ENCODE data around the gene ARL8B.
"Not testable (repeated sequence)": the region's sequence is repeated elsewhere in the genome, so short reads cannot be mapped to it uniquely, and the experiment has no call there.

ARL8B gene

DNA sequence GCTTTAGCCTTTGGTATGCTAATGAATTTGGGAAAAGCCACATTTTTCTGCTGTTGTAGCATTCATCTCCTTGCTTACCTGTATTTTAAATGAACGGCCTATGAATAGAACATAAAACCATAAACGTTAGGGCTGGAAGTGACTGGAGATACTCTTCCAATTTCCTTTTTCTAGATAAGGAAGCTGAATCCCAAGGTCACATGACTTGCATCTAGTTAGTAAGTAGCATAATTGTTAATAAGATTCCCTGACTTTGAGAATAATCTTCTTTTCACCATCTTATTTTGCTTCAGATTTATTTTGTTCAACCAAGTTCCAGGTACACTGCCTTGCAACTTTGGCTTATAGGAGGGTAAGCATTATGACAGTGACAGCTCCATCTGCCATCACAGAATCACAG lies 44.8 kb downstream of the ARL8B start:
- Histone ChIP-seq H3K27me3 (ENCODE audit: insufficient read depth, low read length) (no peaks in the 10 kb centered on the region), H3K4me3 (ENCODE audit: low read length) (no peak overlapping the region), H2AFZ (ENCODE audit: low read depth, low read length) (no peak overlapping the region), H3K4me1 (ENCODE audit: insufficient read depth, low read length) (peaks cover 9% of the 10 kb centered on the region), H3K36me3 (ENCODE audit: insufficient read depth, low read length) (peaks cover 8% of the 10 kb centered on the region), H3K9me3 (ENCODE audit: low read length) (no peaks in the 10 kb centered on the region)

- Histone ChIP-seq H3K4me3 (ENCODE audit: low read length) (no peak overlapping the region), H2AFZ (ENCODE audit: low read depth, low read length) (no peak overlapping the region), H3K27me3 (ENCODE audit: insufficient read depth, low read length) (no peaks in the 10 kb centered on the region), H3K9me3 (ENCODE audit: low read length) (no peaks in the 10 kb centered on the region), H3K36me3 (ENCODE audit: insufficient read depth, low read length) (peaks cover 18% of the 10 kb centered on the region), H3K4me1 (ENCODE audit: insufficient read depth, low read length) (no peaks in the 10 kb centered on the region)
These were observed 46.0 kb downstream of the ARL8B start for GRCh38 chr3:5168110-5168509.

DNA sequence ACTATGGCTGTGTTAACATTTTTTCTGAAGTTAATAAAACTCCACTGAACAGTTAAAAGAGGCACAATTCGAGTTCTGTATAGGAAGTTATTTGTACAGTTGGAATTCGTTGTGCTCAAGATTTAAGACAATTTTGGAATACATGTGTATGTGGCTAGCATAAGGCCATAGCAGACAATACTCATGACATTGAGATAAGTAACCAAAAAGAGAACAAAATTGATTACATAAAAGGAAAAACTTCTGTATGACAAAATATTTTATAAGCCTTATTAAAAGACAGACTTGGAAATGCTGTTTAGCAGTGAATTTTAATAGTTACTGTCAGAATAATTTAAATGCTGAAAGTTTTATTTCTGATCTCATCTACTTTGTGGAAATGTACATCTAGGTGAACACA lies 47.7 kb downstream of the ARL8B start:
- Histone ChIP-seq H3K4me1 (ENCODE audit: insufficient read depth, low read length) (no peaks in the 10 kb centered on the region), H2AFZ (ENCODE audit: low read depth, low read length) (no peak overlapping the region), H3K9me3 (ENCODE audit: low read length) (no peaks in the 10 kb centered on the region), H3K27me3 (ENCODE audit: insufficient read depth, low read length) (no peaks in the 10 kb centered on the region), H3K4me3 (ENCODE audit: low read length) (no peak overlapping the region), H3K36me3 (ENCODE audit: insufficient read depth, low read length) (peaks cover 32% of the 10 kb centered on the region)

- H3K36me3 ChIP-seq (ENCODE audit: insufficient read depth, low read length) = peaks cover 41% of the 10 kb centered on the region
These were observed 48.9 kb downstream of the ARL8B start for GRCh38 chr3:5170975-5171374.

GRCh38 chr3:5172018-5172417 lies 49.9 kb downstream of the ARL8B start:
- peaks cover 46% of the 10 kb centered on the region for H3K36me3 ChIP-seq (ENCODE audit: insufficient read depth, low read length)

More at GRCh38 chr3:5170975-5171374, 48.9 kb downstream of the ARL8B start:
- H2AFZ ChIP-seq (ENCODE audit: low read depth, low read length) = no peak overlapping the region
- no peaks in the 10 kb centered on the region for H3K9me3 ChIP-seq (ENCODE audit: low read length)
- H3K4me1 ChIP-seq (ENCODE audit: insufficient read depth, low read length) = no peaks in the 10 kb centered on the region
- H3K27me3 ChIP-seq (ENCODE audit: insufficient read depth, low read length) = no peaks in the 10 kb centered on the region
- no peak overlapping the region for H3K4me3 ChIP-seq (ENCODE audit: low read length)

GRCh38 chr3:5179036-5179435 lies 56.9 kb downstream of the ARL8B start:
- not testable (repeated sequence) for H2AFZ ChIP-seq (ENCODE audit: low read depth, low read length); H3K4me1 ChIP-seq (ENCODE audit: insufficient read depth, low read length); H3K4me3 ChIP-seq (ENCODE audit: low read length); H3K27me3 ChIP-seq (ENCODE audit: insufficient read depth, low read length); H3K9me3 ChIP-seq (ENCODE audit: low read length)
- H3K36me3 ChIP-seq (ENCODE audit: insufficient read depth, low read length) = peaks cover 42% of the 10 kb centered on the region

More at GRCh38 chr3:5172018-5172417, 49.9 kb downstream of the ARL8B start:
- no peak overlapping the region for H3K4me3 ChIP-seq (ENCODE audit: low read length)
- H3K27me3 ChIP-seq (ENCODE audit: insufficient read depth, low read length) = no peaks in the 10 kb centered on the region
- H2AFZ ChIP-seq (ENCODE audit: low read depth, low read length) = no peak overlapping the region
- no peaks in the 10 kb centered on the region for H3K4me1 ChIP-seq (ENCODE audit: insufficient read depth, low read length)
- no peaks in the 10 kb centered on the region for H3K9me3 ChIP-seq (ENCODE audit: low read length)

GRCh38 chr3:5181469-5182141 lies 59.5 kb downstream of the ARL8B start:
- H2AFZ ChIP-seq (ENCODE audit: low read depth, low read length) = no peak overlapping the region
- H3K4me1 ChIP-seq (ENCODE audit: insufficient read depth, low read length) = no peaks in the 10 kb centered on the region
- H3K4me3 ChIP-seq (ENCODE audit: low read length) = no peak overlapping the region
- H3K27me3 ChIP-seq (ENCODE audit: insufficient read depth, low read length) = no peaks in the 10 kb centered on the region
- no peaks in the 10 kb centered on the region for H3K9me3 ChIP-seq (ENCODE audit: low read length)
- peaks cover 25% of the 10 kb centered on the region for H3K36me3 ChIP-seq (ENCODE audit: insufficient read depth, low read length)

DNA sequence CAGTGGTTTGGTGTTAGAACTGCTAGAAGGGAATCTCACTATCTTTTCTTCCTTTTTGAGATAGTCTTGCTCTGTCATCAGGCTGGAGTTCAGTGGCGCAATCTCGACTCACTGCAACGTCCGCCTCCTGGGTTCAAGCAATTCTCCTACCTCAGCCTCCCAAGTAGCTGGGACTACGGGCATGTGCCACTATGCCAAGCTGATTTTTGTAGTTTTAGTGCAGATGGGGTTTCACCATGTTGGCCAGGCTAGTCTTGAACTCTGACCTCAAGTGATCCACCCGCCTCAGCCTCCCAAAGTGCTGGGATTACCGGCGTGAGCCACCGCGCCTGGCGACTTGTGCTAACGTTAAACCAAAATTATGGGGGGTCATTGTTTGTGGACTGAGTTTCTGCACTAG lies 61.6 kb downstream of the ARL8B start:
- not testable (repeated sequence) for H3K27me3 ChIP-seq (ENCODE audit: insufficient read depth, low read length); H3K9me3 ChIP-seq (ENCODE audit: low read length); H3K4me1 ChIP-seq (ENCODE audit: insufficient read depth, low read length); H2AFZ ChIP-seq (ENCODE audit: low read depth, low read length); H3K4me3 ChIP-seq (ENCODE audit: low read length)
- peaks cover 14% of the 10 kb centered on the region for H3K36me3 ChIP-seq (ENCODE audit: insufficient read depth, low read length)

- H3K9me3 ChIP-seq (ENCODE audit: low read length) = no peaks in the 10 kb centered on the region
- peaks cover 13% of the 10 kb centered on the region for H3K4me1 ChIP-seq (ENCODE audit: insufficient read depth, low read length)
- H3K4me3 ChIP-seq (ENCODE audit: low read length) = no peak overlapping the region
- H3K36me3 ChIP-seq (ENCODE audit: insufficient read depth, low read length) = peaks cover 14% of the 10 kb centered on the region
- H3K27me3 ChIP-seq (ENCODE audit: insufficient read depth, low read length) = no peaks in the 10 kb centered on the region
- H2AFZ ChIP-seq (ENCODE audit: low read depth, low read length) = no peak overlapping the region
These were observed 62.4 kb downstream of the ARL8B start for GRCh38 chr3:5184499-5184898.

GRCh38 chr3:5185093-5185673 lies 63.1 kb downstream of the ARL8B start:
- H3K27me3 ChIP-seq (ENCODE audit: insufficient read depth, low read length) = no peaks in the 10 kb centered on the region
- no peak overlapping the region for H3K4me3 ChIP-seq (ENCODE audit: low read length)
- peaks cover 13% of the 10 kb centered on the region for H3K4me1 ChIP-seq (ENCODE audit: insufficient read depth, low read length)
- peaks cover 10% of the 10 kb centered on the region for H3K36me3 ChIP-seq (ENCODE audit: insufficient read depth, low read length)
- no peak overlapping the region for H2AFZ ChIP-seq (ENCODE audit: low read depth, low read length)
- no peaks in the 10 kb centered on the region for H3K9me3 ChIP-seq (ENCODE audit: low read length)

DNA sequence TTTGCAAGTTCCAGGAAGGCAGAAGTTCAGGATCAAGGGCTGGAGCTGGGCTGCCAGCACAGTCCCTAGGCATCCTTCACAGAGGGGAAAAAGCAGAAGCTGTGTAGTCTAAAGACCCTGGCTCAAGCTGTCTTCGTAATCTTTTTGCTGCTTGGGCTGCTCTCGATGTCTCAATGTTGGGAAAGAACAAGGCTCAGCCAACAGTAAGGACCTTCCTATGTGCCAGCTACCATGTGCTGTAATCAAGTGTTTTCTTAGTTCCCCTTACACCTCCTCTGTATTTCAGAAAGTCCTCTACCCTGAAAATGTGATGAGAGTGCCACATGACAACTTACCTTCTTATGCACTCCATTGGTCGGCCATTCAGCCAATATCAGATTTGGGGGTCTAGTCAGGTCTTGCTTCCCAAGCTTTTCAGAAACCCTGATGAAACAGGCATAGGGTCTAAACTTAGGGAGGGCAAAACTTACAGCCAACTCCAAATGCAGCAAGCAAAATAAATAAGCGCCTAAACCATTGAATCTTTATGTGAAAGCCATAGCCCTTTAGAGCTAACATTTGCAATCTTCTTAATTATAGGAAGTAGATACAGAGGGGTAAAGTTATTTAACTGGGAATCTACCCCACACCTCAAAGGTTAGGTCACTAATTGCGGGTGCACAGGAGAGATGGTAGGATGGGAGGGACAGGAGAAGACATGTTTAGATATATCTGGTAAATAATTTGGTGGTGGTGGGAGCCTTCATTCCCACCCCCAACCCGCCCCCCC lies 64.2 kb downstream of the ARL8B start:
- H3K36me3 ChIP-seq (ENCODE audit: insufficient read depth, low read length) = peaks cover under 1% of the 10 kb centered on the region
- H3K27me3 ChIP-seq (ENCODE audit: insufficient read depth, low read length) = no peaks in the 10 kb centered on the region
- H2AFZ ChIP-seq (ENCODE audit: low read depth, low read length) = no peak overlapping the region
- peaks cover 16% of the 10 kb centered on the region for H3K4me1 ChIP-seq (ENCODE audit: insufficient read depth, low read length)
- H3K4me3 ChIP-seq (ENCODE audit: low read length) = peak overlapping the region; percentile 64
- no peaks in the 10 kb centered on the region for H3K9me3 ChIP-seq (ENCODE audit: low read length)

DNA sequence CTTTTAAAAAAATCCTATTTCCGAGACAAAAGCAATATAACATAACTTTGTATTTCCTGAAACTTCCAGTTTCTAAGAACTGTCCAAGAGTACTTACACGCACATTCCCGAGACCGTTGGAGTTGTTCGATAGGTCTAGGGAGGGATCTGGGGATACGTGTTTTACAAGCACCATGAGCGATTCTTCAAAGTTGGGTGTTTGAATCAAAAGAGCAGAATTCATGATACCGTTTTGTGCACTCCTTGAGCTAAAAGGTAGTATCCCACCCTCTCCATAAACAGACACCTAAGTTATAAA lies 64.7 kb downstream of the ARL8B start:
- peak overlapping the region; percentile 52 for H2AFZ ChIP-seq (ENCODE audit: low read depth, low read length)
- no peaks in the 10 kb centered on the region for H3K9me3 ChIP-seq (ENCODE audit: low read length)
- H3K36me3 ChIP-seq (ENCODE audit: insufficient read depth, low read length) = no peaks in the 10 kb centered on the region
- peaks cover 16% of the 10 kb centered on the region for H3K4me1 ChIP-seq (ENCODE audit: insufficient read depth, low read length)
- peak overlapping the region; percentile 64 for H3K4me3 ChIP-seq (ENCODE audit: low read length)
- H3K27me3 ChIP-seq (ENCODE audit: insufficient read depth, low read length) = no peaks in the 10 kb centered on the region

DNA sequence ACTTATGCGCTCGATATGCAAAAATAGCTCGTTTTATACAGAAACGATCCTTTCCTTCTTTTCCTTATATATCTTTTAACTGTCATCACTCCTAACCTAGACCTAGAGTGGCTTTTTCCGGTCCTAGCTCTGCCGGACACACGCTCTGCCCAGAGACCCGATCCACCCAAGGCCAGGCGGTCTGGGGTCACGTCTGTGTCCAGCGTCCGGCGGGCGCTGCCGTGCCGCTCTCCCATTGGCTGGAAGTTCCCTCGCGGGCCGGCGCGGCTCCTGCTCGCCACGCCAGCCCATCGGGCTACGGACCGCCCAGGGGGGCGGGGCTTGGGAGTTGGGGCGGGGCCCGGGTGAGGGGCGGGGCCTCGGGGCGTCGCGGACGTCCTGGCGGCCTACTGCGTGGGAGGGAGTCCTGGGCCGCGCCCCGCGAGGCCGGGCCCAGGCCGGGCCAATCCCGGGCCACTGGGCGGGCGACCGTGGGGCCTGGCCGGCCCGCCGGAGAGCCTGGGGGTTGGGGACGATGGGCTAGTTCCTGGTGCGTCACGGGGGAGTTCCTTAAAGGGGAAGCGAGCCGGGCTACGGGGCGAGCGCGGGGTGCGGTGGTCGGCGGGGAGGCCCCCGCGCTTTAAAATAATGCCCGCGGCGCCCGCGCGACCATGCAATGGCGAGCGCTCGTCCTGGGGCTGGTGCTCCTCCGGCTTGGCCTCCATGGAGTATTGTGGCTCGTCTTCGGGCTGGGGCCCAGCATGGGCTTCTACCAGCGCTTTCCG lies 65.2 kb downstream of the ARL8B start, which contains the start of gene EDEM1:
TSS of gene EDEM1 (plus strand) at position 552 of the 764 bp plus-strand sequence. CDS start at position 651, 99 bp downstream.
- peak within 1 kb of the TSS; percentile 76 for H2AFZ ChIP-seq (ENCODE audit: low read depth, low read length)
- H3K36me3 ChIP-seq (ENCODE audit: insufficient read depth, low read length) = no peaks in the 10 kb centered on the region

More for the DNA sequence above, 65.2 kb downstream of the ARL8B start, which contains the start of gene EDEM1:
- Histone ChIP-seq H3K27me3 (ENCODE audit: insufficient read depth, low read length) (no peaks in the 10 kb centered on the region), H3K9me3 (ENCODE audit: low read length) (no peaks in the 10 kb centered on the region), H3K4me3 (ENCODE audit: low read length) (peak within 1 kb of the TSS; percentile 88), H3K4me1 (ENCODE audit: insufficient read depth, low read length) (peaks cover 16% of the 10 kb centered on the region)

Measured in neuron (in vitro differentiated cells).